ENCODE data around the gene MOB1B. TPM values are rescaled to one million over a fixed set of nuclear protein-coding genes. Genes with fewer than 3 reads are reported as not detected.

The MOB1B gene
- total and polyA plus RNA-seq, 2 experiments from 2014 or later = 5.3 to 23.5 TPM

GRCh38 chr4:70925418-70925817 is 23.2 kb downstream of the MOB1B start:
- no peak overlapping the region for H3K4me3 ChIP-seq
- no peaks in the 10 kb centered on the region for H3K27me3 ChIP-seq
- no peak overlapping the region for H3K27ac ChIP-seq
- H2AFZ ChIP-seq = no peak overlapping the region
- H3K9me3 ChIP-seq (ENCODE audit: low read depth) = no peaks in the 10 kb centered on the region
- 92% methylated on average over 1 of the region's 1 CpG for WGBS (ENCODE audit: low lambda C conversion rate, missing lambda C conversion rate)
- H3K4me1 ChIP-seq (ENCODE audit: insufficient read depth) = no peaks in the 10 kb centered on the region
- H4K20me1 ChIP-seq (ENCODE audit: insufficient read depth, poor library complexity, severe bottlenecking) = peaks cover 4% of the 10 kb centered on the region
- TF ChIP-seq EZH2 (IDR thresholded peaks at IDR 0.05; ENCODE audit: borderline replicate concordance) = no peak
- TF ChIP-seq EZH2phosphoT487 (IDR thresholded peaks at IDR 0.05; ENCODE audit: low read depth, severe bottlenecking, unreplicated experiment) = no peak
- TF ChIP-seq CTCF (IDR thresholded peaks at IDR 0.05; ENCODE audit: poor library complexity) = no peak
- no peak for DNase-seq (ENCODE audit: low spot score)
- no peaks in the 10 kb centered on the region for H3K36me3 ChIP-seq (replicated peaks; ENCODE audit: insufficient read depth, low read depth)
- no peaks in the 10 kb centered on the region for H3K9me2 ChIP-seq (replicated peaks; ENCODE audit: insufficient read depth)
- H3K4me2 ChIP-seq = no peak overlapping the region
- peaks cover 90% of the 10 kb centered on the region for H3K79me2 ChIP-seq

- Histone ChIP-seq H3K9me2 (replicated peaks; ENCODE audit: insufficient read depth) (no peaks in the 10 kb centered on the region), H4K20me1 (ENCODE audit: insufficient read depth, poor library complexity, severe bottlenecking) (peaks cover 4% of the 10 kb centered on the region), H3K9me3 (ENCODE audit: low read depth) (no peaks in the 10 kb centered on the region), H3K79me2 (peaks cover 90% of the 10 kb centered on the region), H3K27me3 (no peaks in the 10 kb centered on the region), H3K27ac (no peak overlapping the region), H3K4me1 (ENCODE audit: insufficient read depth) (no peaks in the 10 kb centered on the region), H3K36me3 (replicated peaks; ENCODE audit: insufficient read depth, low read depth) (no peaks in the 10 kb centered on the region), H3K4me2 (no peak overlapping the region), H3K4me3 (no peak overlapping the region), H2AFZ (no peak overlapping the region)
- TF ChIP-seq CTCF (IDR thresholded peaks at IDR 0.05; ENCODE audit: poor library complexity) = no peak
- TF ChIP-seq EZH2 (IDR thresholded peaks at IDR 0.05; ENCODE audit: borderline replicate concordance) = no peak
- TF ChIP-seq EZH2phosphoT487 (IDR thresholded peaks at IDR 0.05; ENCODE audit: low read depth, severe bottlenecking, unreplicated experiment) = no peak
- no peak for DNase-seq (ENCODE audit: low spot score)
- 74% methylated on average over 6 of the region's 6 CpGs for WGBS (ENCODE audit: low lambda C conversion rate, missing lambda C conversion rate)
These were observed 23.9 kb downstream of the MOB1B start for GRCh38 chr4:70925899-70926635.

GRCh38 chr4:70927502-70928137 is 25.5 kb downstream of the MOB1B start:
- Histone ChIP-seq H3K79me2 (peaks cover 91% of the 10 kb centered on the region), H4K20me1 (ENCODE audit: insufficient read depth, poor library complexity, severe bottlenecking) (no peaks in the 10 kb centered on the region), H3K4me1 (ENCODE audit: insufficient read depth) (no peaks in the 10 kb centered on the region), H3K4me2 (no peak overlapping the region), H3K9me2 (replicated peaks; ENCODE audit: insufficient read depth) (no peaks in the 10 kb centered on the region), H3K9me3 (ENCODE audit: low read depth) (no peaks in the 10 kb centered on the region), H3K27ac (no peak overlapping the region), H2AFZ (no peak overlapping the region), H3K4me3 (no peak overlapping the region), H3K36me3 (replicated peaks; ENCODE audit: insufficient read depth, low read depth) (no peaks in the 10 kb centered on the region), H3K27me3 (no peaks in the 10 kb centered on the region)
- WGBS (ENCODE audit: low lambda C conversion rate, missing lambda C conversion rate) = 75% methylated on average over 8 of the region's 8 CpGs
- no peak for DNase-seq (ENCODE audit: low spot score)
- no peak for TF ChIP-seq EZH2 (IDR thresholded peaks at IDR 0.05; ENCODE audit: borderline replicate concordance)

GRCh38 chr4:70930530-70931256 is 28.5 kb downstream of the MOB1B start:
- H3K79me2 ChIP-seq = peaks cover 91% of the 10 kb centered on the region
- no peaks in the 10 kb centered on the region for H4K20me1 ChIP-seq (ENCODE audit: insufficient read depth, poor library complexity, severe bottlenecking)
- no peak for TF ChIP-seq EZH2 (IDR thresholded peaks at IDR 0.05; ENCODE audit: borderline replicate concordance)
- no peak for TF ChIP-seq CTCF (IDR thresholded peaks at IDR 0.05; ENCODE audit: poor library complexity)
- no peak for TF ChIP-seq EZH2phosphoT487 (IDR thresholded peaks at IDR 0.05; ENCODE audit: low read depth, severe bottlenecking, unreplicated experiment)

More at GRCh38 chr4:70930530-70931256, 28.5 kb downstream of the MOB1B start:
- no peak for DNase-seq (ENCODE audit: low spot score)
- Histone ChIP-seq H2AFZ (no peak overlapping the region), H3K4me2 (no peak overlapping the region), H3K9me3 (ENCODE audit: low read depth) (no peaks in the 10 kb centered on the region), H3K27me3 (no peaks in the 10 kb centered on the region), H3K36me3 (replicated peaks; ENCODE audit: insufficient read depth, low read depth) (no peaks in the 10 kb centered on the region), H3K4me1 (ENCODE audit: insufficient read depth) (no peaks in the 10 kb centered on the region), H3K9me2 (replicated peaks; ENCODE audit: insufficient read depth) (no peaks in the 10 kb centered on the region), H3K27ac (no peak overlapping the region), H3K4me3 (no peak overlapping the region)
- 84% methylated on average over 2 of the region's 2 CpGs for WGBS (ENCODE audit: low lambda C conversion rate, missing lambda C conversion rate)

Measured in hepatocyte (in vitro differentiated cells).